T-cell (primary cell): Measurements from ENCODE around the gene HGD. TPM values are rescaled to one million over a fixed set of nuclear protein-coding genes. Genes with fewer than 3 reads are reported as not detected.
"Not testable (repeated sequence)": the region's sequence is repeated elsewhere in the genome, so short reads cannot be mapped to it uniquely, and the experiment has no call there.

ENCODE experiments used
- ATAC-seq, 4 experiments: fragments of 200-7000 bp in 3 of 4; fragments of 150-1000 bp in 1 of 4; cut with Tn5 transposase; replicated peaks in 1 of 4; 1 replicate in 3 of 4; 2 replicates in 1 of 4; pipeline ENCODE4 v1.10.0; 2021; ENCODE audit warnings: moderate library complexity in 3 of 4, mild to moderate bottlenecking in 2 of 4, moderate number of reproducible peaks in 1 of 4
- CTCF ChIA-PET, 2 donors: fragments of 300-600 bp; sonication (Branson Sonifier 250); formaldehyde crosslinking; loops; one replicate each; lab custom pipeline; 2022; ENCODE audit warnings: antibody characterized with exemption in 2 of 2; lab: Charles Lee
- POLR2A ChIA-PET, 2 donors: fragments of 300-600 bp; sonication (Branson Sonifier 250); formaldehyde crosslinking; loops; one replicate each; lab custom pipeline; 2022; ENCODE audit warnings: antibody characterized with exemption in 2 of 2; lab: Charles Lee
- DNase-seq, 35 experiments: peaks; one replicate each; pipeline versions ENCODE4 v3.0.0 to v3.0.0-alpha.2; 2013 to 2023
- H3K27ac ChIP-seq: one replicate; pipeline ENCODE4 v1.5.1; 2013; ENCODE audit warnings: low read length
- H3K27me3 ChIP-seq, 2 experiments: replicated peaks in 1 of 2; 1 replicate in 1 of 2; 2 replicates in 1 of 2; pipeline versions ENCODE4 v1.6.1 to v1.7.0; 2013; ENCODE audit warnings: low read length in 1 of 2, mixed read lengths in 1 of 2; ENCODE audit not compliant: control insufficient read depth in 2 of 2, insufficient read depth in 2 of 2; ENCODE audit errors: extremely low read depth in 1 of 2
- H3K36me3 ChIP-seq, 2 donors: 1 replicate in 1 of 2; 2 replicates in 1 of 2; pipeline versions ENCODE4 v1.6.1 to v1.7.0; 2013; ENCODE audit warnings: low read length in 1 of 2; ENCODE audit not compliant: control insufficient read depth in 2 of 2, insufficient read depth in 1 of 2; ENCODE audit errors: extremely low read depth in 1 of 2
- H3K4me1 ChIP-seq, 2 experiments: 1 replicate in 1 of 2; 2 replicates in 1 of 2; pipeline versions ENCODE4 v1.6.1 to v1.7.0; 2013; ENCODE audit warnings: low read length in 2 of 2, mixed read lengths in 1 of 2; ENCODE audit not compliant: insufficient read depth in 2 of 2, control insufficient read depth in 1 of 2; ENCODE audit errors: extremely low read depth in 1 of 2
- H3K4me3 ChIP-seq, 2 donors: 1 replicate in 1 of 2; 2 replicates in 1 of 2; pipeline versions ENCODE4 v1.5.1 to v1.7.0; 2013; ENCODE audit warnings: mild to moderate bottlenecking in 2 of 2, low read length in 1 of 2, moderate library complexity in 1 of 2; ENCODE audit not compliant: control insufficient read depth in 1 of 2; ENCODE audit errors: extremely low read depth in 1 of 2
- H3K9me3 ChIP-seq: 2 replicates; pipeline ENCODE4 v1.7.0; 2013
- H3K27ac Mint-ChIP-seq, 2 donors: one replicate each; pipeline ENCODE4 v1.8.0; 2020 to 2021; ENCODE audit warnings: mild to moderate bottlenecking in 2 of 2, mixed read lengths in 2 of 2
- H3K27me3 Mint-ChIP-seq, 2 donors: one replicate each; pipeline ENCODE4 v1.8.0; 2021 to 2022; ENCODE audit warnings: mixed read lengths in 2 of 2
- H3K36me3 Mint-ChIP-seq: one replicate; pipeline ENCODE4 v1.8.0; 2021; ENCODE audit warnings: mixed read lengths
- H3K4me1 Mint-ChIP-seq, 3 donors: one replicate each; pipeline ENCODE4 v1.8.0; 2020 to 2022; ENCODE audit warnings: mixed read lengths in 3 of 3, mild to moderate bottlenecking in 1 of 3
- H3K4me3 Mint-ChIP-seq, 3 donors: one replicate each; pipeline ENCODE4 v1.8.0; 2020 to 2022; ENCODE audit warnings: mild to moderate bottlenecking in 3 of 3, mixed read lengths in 3 of 3, moderate library complexity in 3 of 3
- H3K9me3 Mint-ChIP-seq, 3 donors: one replicate each; pipeline ENCODE4 v1.8.0; 2020 to 2022; ENCODE audit warnings: mixed read lengths in 3 of 3
- WGBS: methylation state at CpG from one replicate; pipeline ENCODE4 v1.1.5; 2013; ENCODE audit warnings: missing lambda C conversion rate; ENCODE audit not compliant: insufficient coverage; 5-methylcytosine and 5-hydroxymethylcytosine counted together
- total RNA-seq, 35 experiments: library from RNA in 6 of 35; stranded (reverse) in 6 of 35; fragments of 120-200 nt in 1 of 35; gene quantifications; one replicate each; pipeline versions ENCODE4 v1.2.1 to v1.2.4 and lab custom pipeline; 2013 to 2026

HGD gene
- total RNA-seq, 5 donors from 2014 or later (not counting 1 experiment from before 2014, with no cell fraction given): 1.5 to 4.1 (median 2.6) TPM

DNA sequence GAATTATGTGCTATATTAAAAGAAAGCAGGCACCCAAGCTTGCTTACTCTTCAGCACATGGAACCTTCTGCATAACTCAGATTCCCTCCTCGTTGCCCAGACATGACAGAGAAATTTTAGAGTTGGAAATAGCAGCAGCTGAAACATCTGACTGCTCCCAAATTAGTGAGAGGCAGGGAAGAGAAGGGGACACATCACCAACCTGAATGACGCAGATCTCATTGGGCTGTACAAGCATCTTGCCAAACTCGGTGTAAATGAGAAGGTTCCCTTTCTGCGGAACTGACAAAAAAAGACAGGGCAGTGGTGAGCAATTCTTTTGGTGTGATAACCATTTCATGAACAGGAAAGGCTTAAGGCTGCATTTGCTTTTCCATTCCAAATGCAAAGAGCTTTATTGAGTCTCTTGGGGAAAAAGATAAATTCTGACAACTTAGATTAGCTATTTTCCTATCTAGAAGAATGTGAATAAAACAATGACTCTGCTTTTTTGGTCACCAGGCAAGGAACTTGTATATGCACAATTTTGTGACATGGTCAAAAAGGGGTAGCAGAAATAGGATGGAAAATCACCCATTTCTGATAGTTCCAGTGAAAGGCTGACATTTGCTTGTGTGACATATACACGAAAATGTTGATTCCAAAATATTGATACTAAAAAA, 35.1 kb downstream of the HGD start:
- CTCF ChIA-PET: no interaction called here
- no peaks in the 10 kb centered on the region for H3K4me1 Mint-ChIP-seq
- no peaks in the 10 kb centered on the region for H3K4me1 ChIP-seq
- DNase-seq (no peak), ATAC-seq (no peak)
- no peak overlapping the region for H3K27ac Mint-ChIP-seq
- H3K27me3 Mint-ChIP-seq: no peaks in the 10 kb centered on the region
- H3K27me3 ChIP-seq: no peaks in the 10 kb centered on the region
- H3K9me3 ChIP-seq: no peaks in the 10 kb centered on the region
- POLR2A ChIA-PET: interaction anchor here in 1 of 2 donors (0.7 kb wide), 1 partner anchor 97 kb away, joined by 3 read pairs; no protein-coding TSS in a partner anchor
- no peaks in the 10 kb centered on the region for H3K36me3 ChIP-seq
- no peaks in the 10 kb centered on the region for H3K36me3 Mint-ChIP-seq
- no peak overlapping the region for H3K4me3 ChIP-seq
- H3K27ac ChIP-seq: no peak overlapping the region
- H3K4me3 Mint-ChIP-seq: no peak overlapping the region
- WGBS: 80% methylated on average over 1 of the region's 5 CpGs
- H3K9me3 Mint-ChIP-seq: no peaks in the 10 kb centered on the region

DNA sequence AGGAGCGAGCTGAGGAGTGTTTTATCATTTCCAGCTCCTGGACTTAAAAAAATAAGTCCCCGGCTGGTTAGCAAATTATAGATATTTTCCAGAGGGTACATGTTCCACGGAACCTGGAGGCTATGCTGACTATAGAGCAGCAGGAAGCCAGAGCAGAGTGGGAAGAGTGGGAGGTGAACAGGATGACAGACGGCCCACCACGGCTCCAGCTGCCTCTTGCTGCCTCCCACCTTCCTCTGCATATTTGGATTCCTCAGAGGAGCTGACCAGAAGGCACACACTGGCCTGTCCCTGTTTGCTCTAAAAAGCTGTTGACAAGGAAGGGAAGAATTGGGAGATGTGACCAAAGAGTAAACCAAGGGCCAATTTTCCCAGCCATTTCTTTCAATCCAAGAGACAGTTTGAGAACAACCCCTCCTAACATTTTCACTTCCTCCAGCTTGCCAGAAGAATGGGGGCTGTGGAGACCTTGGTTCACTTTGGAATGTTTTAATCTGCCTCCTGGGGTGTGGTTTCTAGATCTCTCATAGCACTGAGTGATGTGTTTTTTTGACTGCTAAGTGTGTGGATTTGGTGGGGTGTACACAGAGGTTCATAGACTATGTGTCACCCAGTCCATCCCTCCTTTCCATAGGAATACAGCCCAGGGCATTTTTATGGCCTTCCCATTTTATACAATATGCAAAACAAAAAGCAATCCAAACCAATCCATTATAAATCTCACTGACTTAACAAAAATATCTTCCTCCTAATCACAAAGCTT, 36.8 kb downstream of the HGD start:
- no peak overlapping the region for H3K27ac Mint-ChIP-seq
- ATAC-seq: no peak

DNA sequence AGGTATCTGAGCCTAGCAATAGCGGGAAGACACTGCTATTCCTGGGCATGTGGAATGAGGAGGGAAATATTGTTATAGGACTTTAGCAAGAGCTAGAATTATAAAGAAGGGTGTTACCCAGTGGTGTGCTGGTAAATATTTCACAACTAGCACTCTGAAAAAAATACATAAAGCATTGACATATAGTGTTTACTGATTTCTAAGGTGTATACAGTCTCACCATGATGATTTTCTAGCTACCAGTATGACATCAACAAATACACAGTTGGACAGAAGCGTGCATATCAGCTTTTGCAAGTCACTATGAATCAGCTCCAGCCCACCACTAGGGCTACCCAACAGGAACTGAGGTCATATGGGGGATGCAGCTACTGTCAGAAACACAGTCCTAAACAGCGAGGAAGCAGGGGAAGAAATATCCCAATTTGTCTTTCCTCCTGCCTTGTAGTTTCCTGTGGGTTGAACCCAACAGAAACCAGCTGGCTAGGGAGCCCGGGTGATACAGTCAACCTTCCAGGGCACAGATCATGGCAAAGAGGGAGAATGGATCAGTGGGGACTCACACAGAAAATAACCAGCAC, 39.6 kb downstream of the HGD start:
- H3K27ac Mint-ChIP-seq: no peak overlapping the region

More for the DNA sequence above, 36.8 kb downstream of the HGD start:
- no peak for DNase-seq
- Histone ChIP-seq H3K36me3 (no peaks in the 10 kb centered on the region), H3K27ac (no peak overlapping the region), H3K4me3 (no peak overlapping the region), H3K9me3 (no peaks in the 10 kb centered on the region), H3K4me1 (peaks cover 0 to 3% of the 10 kb centered on the region in 2 experiments), H3K27me3 (no peaks in the 10 kb centered on the region)
- POLR2A ChIA-PET: interaction anchor here in 1 of 2 donors (0.6 kb wide), 1 partner anchor 12 kb away, joined by 3 read pairs; no protein-coding TSS in a partner anchor
- Mint-ChIP-seq H3K36me3 (no peaks in the 10 kb centered on the region), H3K27me3 (no peaks in the 10 kb centered on the region), H3K4me1 (peaks cover 3 to 4% (median 4%) of the 10 kb centered on the region in 3 donors), H3K4me3 (no peak overlapping the region), H3K9me3 (no peaks in the 10 kb centered on the region)
- 77% methylated on average over 3 of the region's 5 CpGs for WGBS
- CTCF ChIA-PET: no interaction called here

DNA sequence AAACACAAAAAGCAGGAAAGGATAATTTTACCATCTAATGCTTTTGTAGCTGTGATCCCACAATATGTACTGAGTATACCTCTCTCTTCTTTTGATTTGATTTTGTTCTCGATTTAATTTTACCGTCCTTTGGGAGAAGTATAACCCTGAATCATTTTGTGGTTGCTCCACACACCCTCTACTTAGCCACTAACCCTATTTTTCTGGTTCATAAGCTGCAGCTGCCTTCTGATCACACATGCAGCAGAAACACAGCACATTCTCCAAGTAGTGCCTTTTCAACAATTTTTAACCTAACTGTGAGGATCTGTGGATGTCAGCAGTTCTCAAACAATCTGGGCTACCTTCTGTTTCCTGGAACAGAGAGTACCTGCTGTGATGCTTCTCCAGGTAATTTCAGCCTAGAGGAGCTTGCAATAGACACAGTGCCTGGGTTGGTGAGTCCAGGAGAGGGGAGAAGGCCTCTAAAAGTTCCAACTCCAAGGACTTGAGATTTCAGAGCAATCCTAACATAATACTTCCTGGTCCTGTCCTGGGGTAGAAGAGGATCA, 40.3 kb downstream of the HGD start:
- peaks cover 4 to 9% (median 5%) of the 10 kb centered on the region in 3 donors for H3K9me3 Mint-ChIP-seq
- no peaks in the 10 kb centered on the region for H3K27me3 Mint-ChIP-seq
- WGBS: 92% methylated on average over 2 of the region's 2 CpGs
- peaks cover 10 to 14% (median 13%) of the 10 kb centered on the region in 3 donors for H3K4me1 Mint-ChIP-seq
- Histone ChIP-seq H3K27me3 (no peaks in the 10 kb centered on the region), H3K27ac (no peak overlapping the region), H3K36me3 (no peaks in the 10 kb centered on the region), H3K4me1 (peaks cover 0 to 4% of the 10 kb centered on the region in 2 experiments), H3K9me3 (no peaks in the 10 kb centered on the region), H3K4me3 (no peak overlapping the region)
- ChIA-PET CTCF (no interaction called here), POLR2A (no interaction called here)
- no peak overlapping the region for H3K4me3 Mint-ChIP-seq
- DNase-seq: no peak
- ATAC-seq: no peak
- H3K36me3 Mint-ChIP-seq: peaks cover 4% of the 10 kb centered on the region
- H3K27ac Mint-ChIP-seq: no peak overlapping the region

More for the DNA sequence above, 39.6 kb downstream of the HGD start:
- Histone ChIP-seq H3K36me3 (no peaks in the 10 kb centered on the region), H3K9me3 (no peaks in the 10 kb centered on the region), H3K27me3 (no peaks in the 10 kb centered on the region), H3K4me3 (no peak overlapping the region), H3K4me1 (peaks cover 0 to 4% of the 10 kb centered on the region in 2 experiments), H3K27ac (no peak overlapping the region)
- no peak for ATAC-seq
- no peak overlapping the region for H3K4me3 Mint-ChIP-seq
- H3K36me3 Mint-ChIP-seq: peaks cover 4% of the 10 kb centered on the region
- WGBS: 0% methylated on average over 1 of the region's 4 CpGs
- no peaks in the 10 kb centered on the region for H3K27me3 Mint-ChIP-seq
- H3K4me1 Mint-ChIP-seq: peaks cover 10 to 14% (median 13%) of the 10 kb centered on the region in 3 donors
- ChIA-PET CTCF (no interaction called here), POLR2A (no interaction called here)
- DNase-seq: peak in 4 of 35 experiments; percentile 1 to 15 (median 6)
- peaks cover 4 to 9% (median 5%) of the 10 kb centered on the region in 3 donors for H3K9me3 Mint-ChIP-seq

DNA sequence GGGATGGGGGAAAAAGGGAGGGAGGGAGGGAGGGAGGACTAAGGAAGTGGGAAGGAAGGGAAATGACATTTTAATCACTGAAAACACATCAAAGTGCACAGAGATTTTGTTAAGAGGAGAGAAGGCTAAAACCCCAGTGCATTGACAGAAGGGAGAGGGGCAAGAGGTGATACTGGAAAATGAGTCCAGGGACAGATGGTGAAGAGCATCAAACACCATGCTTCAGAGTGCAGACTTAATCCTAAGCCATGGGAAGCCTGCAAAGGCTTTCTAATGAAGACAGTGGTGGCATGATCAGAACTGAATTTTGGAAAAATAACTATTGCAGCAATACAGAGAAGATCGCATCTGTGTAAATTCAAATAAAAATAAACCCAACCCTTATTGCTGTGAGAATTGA, 41.8 kb downstream of the HGD start:
- Mint-ChIP-seq H3K4me3 (no peak overlapping the region), H3K27ac (no peak overlapping the region), H3K27me3 (no peaks in the 10 kb centered on the region), H3K36me3 (peaks cover 4% of the 10 kb centered on the region), H3K4me1 (peaks cover 10 to 14% (median 13%) of the 10 kb centered on the region in 3 donors), H3K9me3 (peaks cover 4 to 9% (median 5%) of the 10 kb centered on the region in 3 donors)
- H3K4me3 ChIP-seq: no peak overlapping the region
- H3K27ac ChIP-seq: no peak overlapping the region
- DNase-seq: no peak
- H3K9me3 ChIP-seq: no peaks in the 10 kb centered on the region
- H3K27me3 ChIP-seq: no peaks in the 10 kb centered on the region
- ATAC-seq: no peak
- no peaks in the 10 kb centered on the region for H3K36me3 ChIP-seq
- ChIA-PET POLR2A (no interaction called here), CTCF (no interaction called here)
- H3K4me1 ChIP-seq: peaks cover 0 to 4% of the 10 kb centered on the region in 2 experiments
- no CpG with 5 or more reads among the region's 1 CpG for WGBS

DNA sequence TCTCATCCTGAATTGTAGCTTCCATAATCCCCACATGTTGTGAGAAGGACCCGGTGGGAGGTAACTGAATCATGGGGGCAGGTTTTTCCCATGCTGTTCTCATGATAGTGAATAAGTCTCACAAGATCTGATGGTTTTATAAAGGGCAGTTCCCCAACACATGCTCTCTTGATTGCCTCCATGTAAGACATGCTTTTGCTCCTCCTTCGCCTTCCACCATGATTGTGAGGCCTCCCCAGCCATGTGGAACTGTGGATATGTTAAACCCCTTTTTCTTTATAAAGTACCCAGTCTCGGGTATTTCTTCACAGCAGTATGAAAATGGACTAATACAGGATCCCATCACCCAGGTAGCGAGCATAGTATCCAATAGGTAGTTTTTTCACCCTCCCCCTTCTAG, 43.2 kb downstream of the HGD start:
- H3K4me3 ChIP-seq, H3K4me3 Mint-ChIP-seq, H3K27ac ChIP-seq, H3K36me3 Mint-ChIP-seq, POLR2A ChIA-PET, H3K9me3 Mint-ChIP-seq, H3K9me3 ChIP-seq, CTCF ChIA-PET, H3K27me3 Mint-ChIP-seq, H3K36me3 ChIP-seq, ATAC-seq, H3K27ac Mint-ChIP-seq, H3K27me3 ChIP-seq, DNase-seq, H3K4me1 ChIP-seq: not testable (repeated sequence)
- WGBS: no CpG with 5 or more reads among the region's 4 CpGs
- peaks cover 10 to 14% (median 13%) of the 10 kb centered on the region in 3 donors for H3K4me1 Mint-ChIP-seq
